HG03457 (cell line): ENCODE results near the gene ZNF688.
"Not testable (repeated sequence)": the region's sequence is repeated elsewhere in the genome, so short reads cannot be mapped to it uniquely, and the experiment has no call there.

Source experiments
- ATAC-seq: cut with Tn5 transposase; IDR thresholded peaks from one replicate; pipeline ENCODE4 v1.9.1; 2021; ENCODE audit warnings: moderate number of reproducible peaks; ENCODE audit not compliant: unreplicated experiment

The ZNF688 gene

GRCh38 chr16:30571445-30572322, at the start of gene ZNF688:
ZNF688 (minus strand) TSS chr16:30571714; CDS start chr16:30571629, 85 bp downstream.
- ATAC-seq = peak; percentile 55

- ATAC-seq = no peak
These were observed 48.7 kb upstream of the ZNF688 start for GRCh38 chr16:30620169-30620568.

GRCh38 chr16:30619638-30620037, 48.1 kb upstream of the ZNF688 start:
- no peak for ATAC-seq

- ATAC-seq = no peak
These were observed 47.7 kb upstream of the ZNF688 start for GRCh38 chr16:30619202-30619601.

GRCh38 chr16:30615358-30616091, 44.0 kb upstream of the ZNF688 start:
- no peak for ATAC-seq

- ATAC-seq = peak; percentile 57
These were observed 38.7 kb upstream of the ZNF688 start, which contains the start of gene ZNF689 for GRCh38 chr16:30609926-30610839. ZNF689 (minus strand) TSS chr16:30610389; CDS start chr16:30610041, 348 bp downstream.

- ATAC-seq = no peak
These were observed 37.8 kb upstream of the ZNF688 start for GRCh38 chr16:30609002-30609925.

- ATAC-seq = no peak
These were observed 34.5 kb upstream of the ZNF688 start for GRCh38 chr16:30606004-30606403.

GRCh38 chr16:30605158-30605557, 33.6 kb upstream of the ZNF688 start:
- ATAC-seq = no peak

- no peak for ATAC-seq
These were observed 32.9 kb upstream of the ZNF688 start for GRCh38 chr16:30604316-30604947.

GRCh38 chr16:30603945-30604315, 32.4 kb upstream of the ZNF688 start:
- no peak for ATAC-seq

- no peak for ATAC-seq
These were observed 31.2 kb upstream of the ZNF688 start for GRCh38 chr16:30602616-30603277.

- no peak for ATAC-seq
These were observed 30.5 kb upstream of the ZNF688 start for GRCh38 chr16:30601966-30602365.

GRCh38 chr16:30600929-30601328, 29.4 kb upstream of the ZNF688 start:
- no peak for ATAC-seq

- ATAC-seq = no peak
These were observed 28.7 kb upstream of the ZNF688 start for GRCh38 chr16:30600215-30600614.

- no peak for ATAC-seq
These were observed 21.4 kb upstream of the ZNF688 start for GRCh38 chr16:30592871-30593270.

- not testable (repeated sequence) for ATAC-seq
These were observed 19.4 kb upstream of the ZNF688 start for GRCh38 chr16:30590869-30591268.

- not testable (repeated sequence) for ATAC-seq
These were observed 18.1 kb upstream of the ZNF688 start for GRCh38 chr16:30589582-30589981.

GRCh38 chr16:30588651-30589050, 17.1 kb upstream of the ZNF688 start:
- no peak for ATAC-seq
